Body of pancreas (tissue), 4 donors: Measurements from ENCODE around the gene IQCN.

ENCODE experiments used
- CTCF ChIP-seq, 7 experiments: fragments of 450-650 bp in 4 of 7; fragments of 200-600 bp in 3 of 7; sonication (generic) in 3 of 7; IDR thresholded peaks; one replicate each; pipeline ENCODE4 v1.5.1; 2016 to 2019; ENCODE audit warnings: antibody characterized with exemption in 7 of 7
- POLR2A ChIP-seq, 3 donors: fragments of 450-650 bp; IDR thresholded peaks; one replicate each; pipeline ENCODE4 v1.6.1; 2016; ENCODE audit warnings: antibody characterized with exemption in 3 of 3, mild to moderate bottlenecking in 2 of 3

DNA sequence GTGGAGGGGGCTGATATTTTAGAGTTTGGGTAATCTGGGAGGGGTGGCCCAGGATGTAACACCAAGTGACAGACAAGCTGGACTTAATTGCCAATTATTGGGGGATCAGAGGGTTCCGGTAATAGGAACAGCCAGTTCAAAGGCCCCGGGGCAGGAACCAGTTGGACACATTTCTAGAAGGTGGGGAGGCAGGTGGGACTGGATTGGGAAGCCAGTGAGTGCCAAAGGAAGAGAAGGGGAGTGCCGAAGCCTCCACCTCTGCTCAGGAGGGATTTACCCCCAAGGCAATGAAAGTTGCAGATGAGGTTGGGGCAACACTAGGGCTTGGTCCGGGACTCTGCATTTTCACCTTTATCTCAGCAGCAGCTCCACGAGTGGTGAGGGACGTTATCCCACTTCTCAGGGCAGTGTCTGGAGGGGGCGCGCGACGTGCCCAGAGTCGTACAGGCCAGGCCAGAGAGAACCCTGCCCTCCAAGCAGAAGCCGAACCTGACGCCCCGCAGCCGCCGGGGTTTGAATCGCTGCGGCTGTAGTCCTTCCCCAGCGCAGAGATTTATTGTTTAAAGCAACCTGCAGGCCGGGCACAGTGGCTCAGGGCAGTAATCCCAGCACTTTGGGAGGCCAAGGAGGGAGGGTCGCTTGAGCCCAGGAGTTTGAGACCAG lies 12.9 kb upstream of the IQCN start:
- TF ChIP-seq CTCF (IDR thresholded peaks at IDR 0.05) (no peak), POLR2A (IDR thresholded peaks at IDR 0.05) (no peak)
